Nephron (organoid): ENCODE data around the gene LSAMP.

ENCODE experiments used
- H3K27ac Mint-ChIP-seq, 3 experiments: 2 replicates each; pipeline ENCODE4 v1.8.0; 2020; ENCODE audit warnings: mixed read lengths in 3 of 3, mild to moderate bottlenecking in 2 of 3, moderate library complexity in 1 of 3
- H3K27me3 Mint-ChIP-seq: 2 replicates; pipeline ENCODE4 v1.8.0; 2021; ENCODE audit warnings: low read depth, mild to moderate bottlenecking, moderate library complexity, mixed read lengths
- H3K36me3 Mint-ChIP-seq: 2 replicates; pipeline ENCODE4 v1.8.0; 2020; ENCODE audit warnings: low read depth, mixed read lengths
- H3K4me1 Mint-ChIP-seq: 2 replicates; pipeline ENCODE4 v1.8.0; 2020; ENCODE audit warnings: mixed read lengths
- H3K4me3 Mint-ChIP-seq, 3 experiments: 2 replicates each; pipeline ENCODE4 v1.8.0; 2020; ENCODE audit warnings: mild to moderate bottlenecking in 3 of 3, mixed read lengths in 3 of 3, moderate library complexity in 2 of 3
- H3K9me3 Mint-ChIP-seq: 2 replicates; pipeline ENCODE4 v1.8.0; 2020; ENCODE audit warnings: mixed read lengths
- CTCF ChIP-seq, 3 experiments: fragments of 200-600 bp; sonication (generic); IDR thresholded peaks; one replicate each; pipeline ENCODE4 v1.5.0; 2021; ENCODE audit warnings: antibody characterized with exemption in 3 of 3; ENCODE audit not compliant: unreplicated experiment in 3 of 3

LSAMP gene

DNA sequence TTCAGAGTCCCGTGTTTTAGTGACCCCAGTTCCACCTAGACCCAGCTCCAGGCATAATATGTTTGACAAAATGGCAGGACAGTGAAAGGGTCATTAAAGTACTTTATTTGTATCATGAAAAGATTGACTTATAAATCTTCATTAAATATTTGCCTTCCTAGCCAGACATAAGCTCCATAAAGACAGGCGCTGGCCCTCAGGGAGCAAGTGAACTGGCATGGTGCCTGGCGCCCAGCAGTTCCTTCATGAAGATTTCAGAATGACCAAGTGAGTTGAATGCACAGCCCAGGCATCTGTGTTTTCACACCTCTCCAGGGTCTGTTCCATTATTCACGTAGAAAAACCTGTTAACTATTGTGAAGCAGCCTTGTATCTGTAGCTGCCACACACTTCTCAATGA lies 655.8 kb downstream of the LSAMP start:
- Mint-ChIP-seq H3K9me3 (no peaks in the 10 kb centered on the region), H3K4me1 (peaks cover 14% of the 10 kb centered on the region), H3K27ac (no peak overlapping the region), H3K36me3 (no peaks in the 10 kb centered on the region), H3K4me3 (no peak overlapping the region), H3K27me3 (peaks cover 6% of the 10 kb centered on the region)
- TF ChIP-seq CTCF (IDR thresholded peaks at IDR 0.05; ENCODE audit: unreplicated experiment in 3 of 3) = no peak

DNA sequence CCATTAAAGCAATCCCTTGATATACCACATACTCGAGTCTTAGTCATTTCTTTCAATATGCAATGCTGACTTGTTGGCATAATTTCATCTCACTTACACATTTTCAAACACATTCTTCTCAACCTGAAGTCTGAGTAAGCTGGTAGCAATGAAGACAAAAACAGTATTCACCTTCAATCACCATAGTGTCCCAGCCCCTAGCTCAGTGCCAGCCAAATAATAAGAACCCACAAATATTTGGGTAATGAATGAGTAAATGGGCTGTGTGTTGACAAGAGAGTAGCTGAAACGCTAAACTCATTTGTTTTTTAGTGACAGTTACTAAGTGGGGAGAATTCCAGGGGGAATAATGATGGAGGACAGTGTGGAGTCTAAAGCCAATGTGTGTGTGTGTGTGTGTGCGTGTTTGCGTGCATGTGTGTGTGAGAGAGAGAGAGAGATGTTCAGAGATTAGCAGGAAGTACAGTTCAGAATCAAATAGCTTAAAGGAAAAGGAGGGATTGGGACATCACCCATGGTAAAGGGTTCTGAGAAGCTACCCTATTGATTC lies 656.3 kb downstream of the LSAMP start:
- Mint-ChIP-seq H3K4me1 (peaks cover 15% of the 10 kb centered on the region), H3K27ac (no peak overlapping the region)

DNA sequence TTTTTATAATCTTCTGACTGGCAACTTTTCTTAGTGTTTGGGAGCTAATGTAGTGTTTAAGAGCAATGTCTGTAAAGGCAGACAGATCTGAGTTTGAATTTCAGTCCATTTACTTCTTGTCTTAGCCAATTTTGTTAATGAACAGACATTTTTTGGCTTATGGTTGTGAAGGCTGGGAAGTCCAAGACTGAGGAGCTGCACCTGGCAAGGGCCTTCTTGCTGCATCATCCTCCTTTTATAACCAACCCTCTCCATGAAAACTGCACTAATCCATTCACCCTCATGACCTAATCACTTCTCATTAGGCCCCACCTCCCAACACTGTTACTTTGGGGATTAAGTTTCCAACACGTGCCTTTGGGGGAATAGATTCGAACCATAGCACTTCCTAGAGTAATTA lies 657.5 kb downstream of the LSAMP start:
- peaks cover 15% of the 10 kb centered on the region for H3K4me1 Mint-ChIP-seq
- H3K27me3 Mint-ChIP-seq = peaks cover 7% of the 10 kb centered on the region
- TF ChIP-seq CTCF (IDR thresholded peaks at IDR 0.05; ENCODE audit: unreplicated experiment in 3 of 3) = no peak
- no peak overlapping the region for H3K4me3 Mint-ChIP-seq
- H3K9me3 Mint-ChIP-seq = no peaks in the 10 kb centered on the region
- no peak overlapping the region for H3K27ac Mint-ChIP-seq
- H3K36me3 Mint-ChIP-seq = no peaks in the 10 kb centered on the region

More for the DNA sequence above, 656.3 kb downstream of the LSAMP start:
- no peaks in the 10 kb centered on the region for H3K36me3 Mint-ChIP-seq
- no peaks in the 10 kb centered on the region for H3K9me3 Mint-ChIP-seq
- H3K4me3 Mint-ChIP-seq = peak overlapping the region in 1 of 3 experiments; percentile 24
- TF ChIP-seq CTCF (IDR thresholded peaks at IDR 0.05; ENCODE audit: unreplicated experiment in 3 of 3) = no peak
- H3K27me3 Mint-ChIP-seq = peaks cover 7% of the 10 kb centered on the region

DNA sequence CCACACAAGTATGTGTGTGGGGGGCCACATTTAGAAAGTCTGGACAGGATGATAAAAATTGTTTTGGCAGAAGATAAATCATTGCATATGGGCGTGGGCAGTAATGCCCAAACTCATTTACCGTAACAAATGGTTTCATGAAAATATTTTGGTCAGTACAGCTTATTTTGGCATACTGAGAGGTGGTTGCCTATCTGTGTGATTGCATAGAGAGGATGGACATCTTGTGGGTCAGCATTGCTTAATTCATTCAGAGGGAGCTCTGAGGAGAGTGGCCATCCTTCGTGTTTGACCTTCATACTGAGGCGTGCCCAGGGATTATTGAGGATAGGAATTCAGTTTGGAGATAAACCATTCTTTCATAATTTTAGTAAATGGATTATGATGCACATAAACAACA lies 659.5 kb downstream of the LSAMP start:
- Mint-ChIP-seq H3K4me3 (peak overlapping the region; percentile 3 to 79 (median 5)), H3K27ac (no peak overlapping the region), H3K36me3 (no peaks in the 10 kb centered on the region), H3K4me1 (peaks cover 15% of the 10 kb centered on the region), H3K27me3 (peaks cover 7% of the 10 kb centered on the region), H3K9me3 (no peaks in the 10 kb centered on the region)
- TF ChIP-seq CTCF (IDR thresholded peaks at IDR 0.05; ENCODE audit: unreplicated experiment in 3 of 3) = no peak

DNA sequence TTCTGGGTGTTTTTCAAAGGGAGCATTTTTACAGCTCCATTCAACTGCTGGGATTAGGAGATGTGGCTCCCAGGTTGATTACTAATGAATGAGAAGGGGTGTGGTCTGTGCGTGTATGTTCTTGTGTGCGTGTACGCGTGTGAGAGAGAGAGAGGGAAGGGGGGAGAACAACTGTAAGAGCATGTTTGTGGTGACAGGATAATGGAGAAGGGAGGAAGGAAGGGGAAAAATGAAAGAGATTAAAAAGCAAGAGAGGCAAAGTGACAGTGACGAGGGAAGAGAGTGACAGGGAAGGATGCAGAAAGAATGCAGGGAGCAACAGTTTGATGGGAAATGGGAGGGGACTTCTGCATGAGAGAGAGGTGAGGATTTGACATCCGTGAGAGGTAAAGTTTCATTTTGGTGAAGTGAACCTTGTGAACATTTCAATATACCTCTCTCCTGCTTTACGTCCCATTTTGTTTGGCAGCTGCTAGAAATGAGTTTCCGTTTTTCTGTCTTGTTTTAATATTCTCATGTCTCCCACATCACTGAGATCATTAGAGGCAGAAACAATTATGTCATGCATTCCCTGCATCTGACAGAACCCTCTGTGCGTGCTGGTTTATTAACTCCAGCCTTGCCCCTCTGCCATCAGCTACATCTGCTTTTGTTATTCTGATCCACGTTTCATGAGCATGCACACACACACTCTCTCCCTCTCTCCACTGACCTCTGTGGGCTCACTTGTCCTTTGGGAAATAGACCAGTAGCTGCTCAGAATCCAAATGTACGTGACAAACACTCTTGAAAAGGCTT lies 660.3 kb downstream of the LSAMP start:
- no peaks in the 10 kb centered on the region for H3K9me3 Mint-ChIP-seq

More for the DNA sequence above, 660.3 kb downstream of the LSAMP start:
- Mint-ChIP-seq H3K27me3 (peaks cover 7% of the 10 kb centered on the region), H3K4me1 (peaks cover 15% of the 10 kb centered on the region), H3K36me3 (no peaks in the 10 kb centered on the region), H3K27ac (peak overlapping the region; percentile 8 to 86 (median 83)), H3K4me3 (peak overlapping the region; percentile 79 to 94 (median 80))
- TF ChIP-seq CTCF (IDR thresholded peaks at IDR 0.05; ENCODE audit: unreplicated experiment in 3 of 3) = no peak
